HCEC 1CT (cell line): Measurements from ENCODE around the gene SELL.
"Not testable (repeated sequence)": the region's sequence is repeated elsewhere in the genome, so short reads cannot be mapped to it uniquely, and the experiment has no call there.

ENCODE experiments used
- DNase-seq: peaks from one replicate; pipeline ENCODE4 v3.0.0-alpha.2; 2017

The SELL gene

DNA sequence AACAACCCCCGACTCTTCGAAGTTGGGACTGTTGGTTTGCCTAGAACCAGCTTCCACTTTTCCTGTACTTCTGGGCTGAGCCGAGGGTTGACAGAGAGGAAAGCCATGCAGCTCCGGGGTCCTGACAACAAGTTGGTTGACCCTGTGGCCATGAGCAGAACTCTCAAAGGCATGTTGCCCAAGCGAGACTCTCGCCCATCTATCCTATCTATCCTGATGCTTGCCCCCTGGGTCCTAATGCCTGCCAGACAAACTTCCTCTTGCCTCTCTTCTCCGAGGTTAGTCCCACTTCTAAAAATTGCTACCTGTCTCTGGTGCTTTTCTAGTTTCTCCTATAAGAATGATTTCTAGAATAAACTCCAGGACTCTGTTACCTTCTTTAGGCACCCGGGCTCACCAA lies 48.7 kb downstream of the SELL start:
- DNase-seq = not testable (repeated sequence)

DNA sequence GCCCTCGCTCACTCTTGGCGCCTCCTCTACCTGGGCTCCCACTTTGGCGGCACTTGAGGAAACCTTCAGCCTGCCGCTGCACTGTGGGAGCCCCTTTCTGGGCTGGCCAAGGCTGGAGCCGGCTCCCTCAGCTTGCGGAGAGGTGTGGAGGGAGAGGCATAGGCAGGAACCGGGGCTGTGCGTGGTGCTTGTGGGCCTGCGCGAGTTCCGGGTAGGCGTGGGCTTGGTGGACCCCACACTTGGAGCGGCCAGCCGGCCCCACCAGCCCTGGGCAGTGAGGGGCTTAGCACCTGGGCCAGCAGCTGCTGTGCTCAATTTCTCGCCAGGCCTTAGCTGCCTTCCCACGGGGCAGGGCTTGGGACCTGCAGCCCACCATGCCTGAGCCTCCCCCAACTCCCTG lies 50.4 kb downstream of the SELL start:
- DNase-seq = not testable (repeated sequence)

DNA sequence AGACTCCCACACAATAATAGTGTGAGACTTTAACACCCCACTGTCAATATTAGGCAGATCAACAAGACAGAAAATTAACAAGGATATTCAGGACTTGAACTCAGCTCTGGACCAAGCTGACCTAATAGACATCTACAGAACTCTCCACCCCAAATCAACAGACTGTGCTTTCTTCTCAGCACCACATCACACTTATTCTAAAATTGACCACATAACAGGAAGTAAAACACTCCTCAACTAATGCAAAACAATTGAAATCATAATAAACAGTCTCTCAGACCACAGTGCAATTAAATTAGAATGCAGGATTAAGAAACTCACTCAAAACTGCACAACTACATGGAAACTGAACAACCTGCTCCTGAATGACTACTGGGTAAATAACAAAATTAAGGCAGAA lies 52.6 kb downstream of the SELL start:
- not testable (repeated sequence) for DNase-seq

DNA sequence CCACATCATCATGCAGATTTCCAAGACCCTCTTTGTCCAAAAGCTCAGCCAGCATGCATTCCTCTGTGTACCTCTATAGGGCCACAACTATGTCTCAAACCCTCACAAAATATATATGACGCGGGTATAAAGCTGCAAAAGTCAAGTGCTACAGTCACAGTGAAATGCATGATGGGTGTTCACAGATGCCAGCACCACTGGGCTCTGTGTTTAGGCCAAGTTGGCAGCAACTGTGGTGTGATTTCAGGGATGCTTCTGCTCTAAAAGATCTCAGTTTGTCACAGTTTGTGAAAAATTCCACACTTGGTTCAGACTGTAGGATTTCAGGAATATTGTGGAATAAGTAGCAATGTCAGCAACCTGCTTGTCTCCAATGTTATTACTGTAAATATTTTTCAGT lies 57.5 kb downstream of the SELL start:
- DNase-seq = no peak

DNA sequence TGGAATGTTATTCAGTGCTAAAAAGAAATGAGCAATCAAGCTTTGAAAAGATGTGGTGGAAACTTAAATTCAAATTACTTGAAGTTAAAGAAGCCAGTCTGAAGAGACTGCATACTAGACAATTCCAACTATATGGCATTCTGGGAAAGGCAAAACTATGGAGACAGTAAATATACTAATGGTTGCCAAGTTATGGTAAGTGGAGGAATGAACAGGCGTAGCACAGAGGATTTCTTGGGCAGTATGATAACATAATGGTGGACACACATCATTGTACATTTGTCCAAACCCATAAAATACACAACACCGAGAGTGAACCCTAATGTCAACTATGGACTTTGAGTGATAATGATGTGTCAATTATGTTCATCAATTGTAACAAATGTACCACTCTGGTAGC lies 60.4 kb downstream of the SELL start:
- DNase-seq = no peak

DNA sequence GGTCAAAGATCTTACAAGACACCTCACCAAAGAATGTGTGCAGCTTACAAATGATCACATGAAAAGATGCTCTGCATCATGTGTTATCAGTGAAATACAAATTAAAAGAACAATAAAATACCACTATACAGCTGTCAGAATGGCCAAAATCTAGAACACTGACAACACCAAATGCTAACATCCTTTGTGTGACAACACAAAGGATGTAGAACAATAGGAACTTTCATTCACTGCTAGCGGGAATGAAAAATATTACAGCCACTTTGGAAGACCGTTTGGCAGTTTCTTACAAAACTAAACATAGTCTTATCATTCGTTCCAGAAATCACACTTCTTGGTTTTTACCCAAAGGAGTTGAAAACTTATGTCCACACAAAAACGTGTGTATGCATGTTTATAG lies 60.9 kb downstream of the SELL start:
- no peak for DNase-seq

DNA sequence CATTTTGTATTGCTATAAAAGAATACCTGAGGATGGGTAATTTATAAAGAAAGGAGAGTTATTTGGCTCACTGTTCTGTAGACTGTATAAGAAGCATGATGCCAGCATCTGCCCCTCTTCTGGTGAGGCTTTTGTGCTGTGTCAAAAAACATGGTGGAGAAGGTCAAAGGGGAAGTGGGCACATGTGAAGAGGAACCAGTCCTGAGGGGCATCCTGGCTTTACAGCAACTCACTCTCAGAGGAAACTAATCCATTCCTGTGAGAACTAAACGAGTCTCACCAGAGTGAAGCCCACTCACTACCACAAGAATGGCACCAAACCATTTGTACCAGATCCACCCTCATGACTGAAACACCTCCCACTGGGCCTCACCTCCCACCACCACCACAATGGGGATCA lies 62.7 kb downstream of the SELL start:
- no peak for DNase-seq

DNA sequence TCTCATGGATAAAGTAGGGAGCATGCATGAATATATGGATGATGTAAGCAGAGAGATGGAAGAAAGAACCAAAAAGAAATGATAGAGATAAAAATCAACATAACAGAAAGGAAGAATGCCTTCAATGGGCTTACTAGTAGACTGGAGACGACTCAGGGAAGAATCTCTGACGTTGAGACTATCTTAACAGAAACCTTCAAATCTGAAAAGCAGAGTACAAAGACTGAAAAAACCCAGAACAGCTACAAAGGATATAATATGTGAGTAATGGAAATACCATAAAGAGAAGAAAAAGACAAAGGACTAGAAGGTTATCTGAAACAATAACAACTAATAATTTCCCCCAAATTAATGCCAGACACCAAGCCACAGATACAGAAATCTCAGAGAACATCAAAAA lies 63.2 kb downstream of the SELL start:
- no peak for DNase-seq

DNA sequence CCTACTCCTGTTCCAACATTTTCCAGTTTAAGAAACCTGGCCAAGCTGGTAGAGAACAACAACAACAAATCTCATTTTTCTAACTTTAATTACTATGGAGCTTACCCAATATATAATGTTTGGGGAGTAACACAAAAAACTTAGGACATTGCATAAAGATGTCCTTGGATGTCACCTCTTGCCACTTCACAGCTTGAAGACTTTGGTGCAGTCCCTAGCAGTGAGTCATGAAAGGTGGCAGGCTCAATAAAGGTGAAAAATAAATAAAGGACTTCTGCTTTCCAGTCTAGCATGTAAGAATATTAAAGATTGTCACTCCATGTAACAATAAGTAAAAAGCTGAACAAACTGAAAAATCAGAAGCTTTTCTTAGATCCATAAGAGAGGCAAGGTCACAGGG lies 63.9 kb downstream of the SELL start:
- no peak for DNase-seq

DNA sequence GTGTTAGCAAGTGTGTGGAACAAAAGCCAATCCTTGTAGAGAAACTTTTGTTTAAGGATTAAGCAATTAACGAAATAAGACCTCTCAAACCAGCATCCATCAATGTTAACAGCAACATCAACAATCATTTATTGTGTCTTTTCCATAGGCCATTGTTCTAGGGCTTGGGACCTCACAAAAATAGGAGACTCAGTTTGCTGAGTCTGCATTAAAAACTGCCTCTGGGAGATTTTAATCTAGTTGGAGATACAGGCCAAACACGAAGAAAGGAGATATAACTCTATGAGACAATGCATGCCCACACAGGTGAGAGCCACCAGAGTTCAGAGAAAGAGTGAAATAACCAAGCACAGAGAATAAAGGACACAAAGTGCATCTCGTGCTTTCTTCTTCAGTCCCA lies 67.1 kb downstream of the SELL start:
- no peak for DNase-seq
